HCT116 (cell line): ENCODE data around the gene LCOR. TPM values are rescaled to one million over a fixed set of nuclear protein-coding genes. Genes with fewer than 3 reads are reported as not detected.

ENCODE experiments used
- ATAC-seq: fragments of 200-7000 bp; cut with Tn5 transposase; 2 replicates; pipeline ENCODE4 v1.9.1; 2020; ENCODE audit warnings: mild to moderate bottlenecking, moderate library complexity
- BruUV-seq: library from RNA; stranded (reverse); fragments of 400-500 nt; replicated peaks from 2 replicates; lab custom pipeline; 2021; lab: Mats Ljungman, UMichigan
- CTCF ChIA-PET: fragments of 300-600 bp; sonication (Branson Sonifier 250); formaldehyde crosslinking; loops from one replicate; lab custom pipeline; 2021; ENCODE audit warnings: antibody characterized with exemption; lab: Charles Lee
- POLR2A ChIA-PET: fragments of 300-600, 350-600 bp; sonication (Branson Sonifier 250); formaldehyde crosslinking; loops from one replicate; lab custom pipeline; 2021; ENCODE audit warnings: antibody characterized with exemption; lab: Charles Lee
- RAD21 ChIA-PET, 2 experiments: fragments of 300-600 bp; sonication (Branson Sonifier 250); formaldehyde crosslinking; loops; one replicate each; lab custom pipeline; 2023; ENCODE audit warnings: low total read pairs in 2 of 2; ENCODE audit not compliant: uncharacterized antibody in 2 of 2, unreplicated experiment in 2 of 2, low non-redundant PET in 1 of 2; lab: Charles Lee
- DNase-seq: peaks from one replicate; pipeline ENCODE4 v3.0.0-alpha.2; 2010; ENCODE audit warnings: low read depth, low spot score
- H2AFZ ChIP-seq: fragments of 200-600 bp; shearing (Covaris generic), sonication (generic); 2 replicates; pipeline ENCODE4 v1.6.1; 2017; ENCODE audit warnings: low read depth, mixed run types, mixed read lengths, antibody characterized with exemption, low read length; ENCODE audit not compliant: poor library complexity, severe bottlenecking
- H3K27ac ChIP-seq: 2 replicates; pipeline ENCODE4 v1.5.1; 2012; ENCODE audit warnings: low read depth, low read length
- H3K27me3 ChIP-seq: fragments of 200-600 bp; sonication (generic); 2 replicates; pipeline ENCODE4 v1.6.1; 2016; ENCODE audit warnings: mixed run types, low read length, mixed read lengths; ENCODE audit not compliant: insufficient read depth
- H3K36me3 ChIP-seq, 2 experiments: fragments of 200-500 bp in 1 of 2; fragments of 200-600 bp in 1 of 2; sonication (Bioruptor generic) in 1 of 2; sonication (generic) in 1 of 2; 2 replicates each; pipeline versions ENCODE4 v1.5.1 to v1.6.1; 2014 to 2016; ENCODE audit warnings: low read length in 2 of 2, inconsistent platforms in 1 of 2, mixed read lengths in 1 of 2, mixed run types in 1 of 2; ENCODE audit not compliant: insufficient read depth in 2 of 2, control insufficient read depth in 1 of 2
- H3K4me1 ChIP-seq, 2 experiments: fragments of 200-600 bp in 1 of 2; sonication (generic) in 1 of 2; 2 replicates each; pipeline versions ENCODE4 v1.5.1 to v1.6.1; 2012 to 2017; ENCODE audit warnings: low read length in 2 of 2, inconsistent platforms in 1 of 2, mild to moderate bottlenecking in 1 of 2, mixed read lengths in 1 of 2, mixed run types in 1 of 2, moderate library complexity in 1 of 2; ENCODE audit not compliant: insufficient read depth in 2 of 2, control insufficient read depth in 1 of 2
- H3K4me2 ChIP-seq: fragments of 200-600 bp; sonication (generic); 2 replicates; pipeline ENCODE4 v1.6.1; 2017; ENCODE audit warnings: mixed run types, low read length, mixed read lengths
- H3K4me3 ChIP-seq, 2 experiments: fragments of 200-600 bp in 1 of 2; sonication (generic) in 1 of 2; replicated peaks in 1 of 2; 2 replicates each; pipeline ENCODE4 v1.5.1; 2011 to 2016; ENCODE audit warnings: low read length in 2 of 2, control low read depth in 1 of 2, low read depth in 1 of 2, mild to moderate bottlenecking in 1 of 2, mixed read lengths in 1 of 2, mixed run types in 1 of 2
- H3K79me2 ChIP-seq: fragments of 200-600 bp; sonication (generic); 2 replicates; pipeline ENCODE4 v1.6.1; 2017; ENCODE audit warnings: mild to moderate bottlenecking, mixed run types, low read length, moderate library complexity, mixed read lengths; ENCODE audit not compliant: insufficient read depth
- H3K9ac ChIP-seq: fragments of 200-600 bp; sonication (generic); 2 replicates; pipeline ENCODE4 v1.6.1; 2016; ENCODE audit warnings: low read length, mixed read lengths
- H3K9me2 ChIP-seq: fragments of 200-600 bp; sonication (generic), shearing (Covaris generic); 2 replicates; pipeline ENCODE4 v1.6.1; 2017; ENCODE audit warnings: mixed run types, mild to moderate bottlenecking, moderate library complexity; ENCODE audit not compliant: insufficient read depth
- H3K9me3 ChIP-seq, 2 experiments: fragments of 200-500 bp in 1 of 2; fragments of 200-600 bp in 1 of 2; sonication (Bioruptor generic) in 1 of 2; sonication (generic) in 1 of 2; 2 replicates each; pipeline ENCODE4 v1.6.1; 2014 to 2017; ENCODE audit warnings: low read length in 2 of 2, mixed read lengths in 2 of 2, inconsistent platforms in 1 of 2, low read depth in 1 of 2, mild to moderate bottlenecking in 1 of 2, mixed run types in 1 of 2, moderate library complexity in 1 of 2; ENCODE audit not compliant: control insufficient read depth in 1 of 2, insufficient read depth in 1 of 2
- H4K20me1 ChIP-seq: fragments of 200-600 bp; sonication (generic), shearing (Covaris generic); 2 replicates; pipeline ENCODE4 v1.6.1; 2017; ENCODE audit warnings: mixed run types, mild to moderate bottlenecking, moderate library complexity; ENCODE audit not compliant: insufficient read depth
- POLR2A ChIP-seq: IDR thresholded peaks from 2 replicates; pipeline ENCODE4 v1.7.0; 2011; ENCODE audit warnings: borderline replicate concordance; ENCODE audit not compliant: insufficient read depth, insufficient read length; ENCODE audit errors: extremely low read depth
- REST ChIP-seq: IDR thresholded peaks from 2 replicates; pipeline ENCODE4 v1.6.1; 2012; ENCODE audit warnings: low read depth
- intact Hi-C: fragments of 100-400 bp; cut with micrococcal nuclease; formaldehyde crosslinking; loops from 2 replicates; pipeline ENCODE4 v1.10.0; 2022
- total RNA-seq: library from RNA; stranded (reverse); gene quantifications from one replicate; pipeline ENCODE4 v1.2.1, GENCODE V29; 2021; ENCODE audit not compliant: unreplicated experiment

Gene LCOR
- total RNA-seq, 1 experiment from 2014 or later, result 59.9 TPM

GRCh38 chr10:96878057-96878456 is 46.0 kb downstream of the LCOR start:
- no TSS peak for BruUV-seq
- RAD21 ChIA-PET, result no interaction called here
- ATAC-seq, result no peak

More at GRCh38 chr10:96878057-96878456, 46.0 kb downstream of the LCOR start:
- Histone ChIP-seq H3K27me3 (no peaks in the 10 kb centered on the region), H4K20me1 (0 out of 2 replicates have a peak, but pooled peaks cover 3% of the 10 kb centered on the region), H3K4me1 (no peaks in the 10 kb centered on the region), H3K9me3 (no peaks in the 10 kb centered on the region), H2AFZ (no peak overlapping the region), H3K9ac (no peak overlapping the region), H3K4me2 (no peak overlapping the region), H3K4me3 (no peak overlapping the region), H3K27ac (no peak overlapping the region), H3K36me3 (no peaks in the 10 kb centered on the region), H3K9me2 (no peaks in the 10 kb centered on the region), H3K79me2 (peaks cover 90% of the 10 kb centered on the region)
- CTCF ChIA-PET, result no interaction called here
- TF ChIP-seq POLR2A (no peak), REST (no peak)
- DNase-seq, result no peak
- intact Hi-C loops, result no loop called here
- POLR2A ChIA-PET, result no interaction called here
